ENCODE results near the gene ELMOD1.

- TF ChIP-seq CTCF (IDR thresholded peaks at IDR 0.05) (no peak), POLR2A (IDR thresholded peaks at IDR 0.05) (no peak), EP300 (IDR thresholded peaks at IDR 0.05) (no peak), POLR2AphosphoS5 (IDR thresholded peaks at IDR 0.05) (no peak)
These were observed 91.6 kb downstream of the ELMOD1 start for GRCh38 chr11:107682572-107682971.
